PC-9 (cell line): ENCODE measurements around the gene ZNF12.

ENCODE experiments used
- EZH2 ChIP-seq: fragments of 200-600 bp; sonication (generic); IDR thresholded peaks from 2 replicates; pipeline ENCODE4 v1.8.0; 2017; ENCODE audit warnings: antibody characterized with exemption, low read depth
- TF ChIP-seq, protein P1 (sequence below): fragments of 200-600 bp; sonication (generic); conservative IDR thresholded peaks from 2 replicates; pipeline ENCODE4 v1.6.1; 2017; ENCODE audit warnings: mixed run types, antibody characterized with exemption, mild to moderate bottlenecking, moderate library complexity

DNA sequence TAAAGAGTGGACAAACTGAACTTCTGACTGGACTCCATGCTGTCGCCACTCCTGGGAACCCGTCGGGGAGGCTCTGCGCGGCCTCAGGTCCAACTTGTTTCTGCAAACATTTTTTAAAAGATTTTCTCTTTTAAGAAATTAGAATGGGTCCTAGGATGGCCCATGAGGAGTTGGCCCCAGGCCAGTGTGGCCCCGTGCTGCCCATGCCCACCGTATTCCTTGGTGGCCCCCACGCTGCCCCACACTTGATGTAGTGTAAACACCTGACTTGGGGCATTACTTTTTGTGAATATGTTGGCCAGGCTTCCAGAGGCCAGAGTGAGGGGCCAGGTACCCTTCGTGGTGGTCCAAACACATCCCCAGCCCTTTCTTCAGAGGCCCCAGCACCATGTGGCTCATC lies 50.3 kb downstream of the ZNF12 start:
- TF ChIP-seq, protein P1, sequence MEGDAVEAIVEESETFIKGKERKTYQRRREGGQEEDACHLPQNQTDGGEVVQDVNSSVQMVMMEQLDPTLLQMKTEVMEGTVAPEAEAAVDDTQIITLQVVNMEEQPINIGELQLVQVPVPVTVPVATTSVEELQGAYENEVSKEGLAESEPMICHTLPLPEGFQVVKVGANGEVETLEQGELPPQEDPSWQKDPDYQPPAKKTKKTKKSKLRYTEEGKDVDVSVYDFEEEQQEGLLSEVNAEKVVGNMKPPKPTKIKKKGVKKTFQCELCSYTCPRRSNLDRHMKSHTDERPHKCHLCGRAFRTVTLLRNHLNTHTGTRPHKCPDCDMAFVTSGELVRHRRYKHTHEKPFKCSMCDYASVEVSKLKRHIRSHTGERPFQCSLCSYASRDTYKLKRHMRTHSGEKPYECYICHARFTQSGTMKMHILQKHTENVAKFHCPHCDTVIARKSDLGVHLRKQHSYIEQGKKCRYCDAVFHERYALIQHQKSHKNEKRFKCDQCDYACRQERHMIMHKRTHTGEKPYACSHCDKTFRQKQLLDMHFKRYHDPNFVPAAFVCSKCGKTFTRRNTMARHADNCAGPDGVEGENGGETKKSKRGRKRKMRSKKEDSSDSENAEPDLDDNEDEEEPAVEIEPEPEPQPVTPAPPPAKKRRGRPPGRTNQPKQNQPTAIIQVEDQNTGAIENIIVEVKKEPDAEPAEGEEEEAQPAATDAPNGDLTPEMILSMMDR = no peak
- no peak for TF ChIP-seq EZH2
